Measurements from ENCODE around the gene QRFP. TPM values are rescaled to one million over a fixed set of nuclear protein-coding genes. Genes with fewer than 3 reads are reported as not detected.

Gene QRFP
- total and polyA plus RNA-seq, 2 donors (not counting 1 experiment from before 2014, with no cell fraction given), result not detected

DNA sequence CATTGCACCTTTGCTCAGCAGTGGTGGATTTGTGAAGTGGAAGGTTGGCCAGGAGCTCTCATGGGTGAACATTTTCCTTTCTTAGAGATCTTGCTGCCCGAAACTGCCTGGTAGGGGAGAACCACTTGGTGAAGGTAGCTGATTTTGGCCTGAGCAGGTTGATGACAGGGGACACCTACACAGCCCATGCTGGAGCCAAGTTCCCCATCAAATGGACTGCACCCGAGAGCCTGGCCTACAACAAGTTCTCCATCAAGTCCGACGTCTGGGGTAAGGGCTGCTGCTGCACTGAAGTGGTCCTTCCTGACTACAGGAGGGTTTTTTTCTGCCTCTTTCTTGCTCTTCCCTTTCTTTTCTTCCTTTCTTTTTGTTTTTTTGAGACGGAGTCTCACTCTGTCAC is 21.8 kb downstream of the QRFP start:
- Histone ChIP-seq H3K9me3 (ENCODE audit: control insufficient read depth, insufficient read depth, low read depth, low read length) (no peaks in the 10 kb centered on the region), H3K9ac (ENCODE audit: insufficient read depth, low read length) (no peak overlapping the region), H3K4me2 (ENCODE audit: extremely low read depth, insufficient read depth, low read length) (no peak overlapping the region), H3K4me3 (replicated peaks in 1 of 4; ENCODE audit: control extremely low read depth in 1 of 4, insufficient read depth in 1 of 4, low read depth in 3 of 4, low read length in 4 of 4) (no peak overlapping the region), H2AFZ (ENCODE audit: low read length) (no peak overlapping the region), H3K79me2 (ENCODE audit: control insufficient read depth, insufficient read depth, low read length) (peaks cover 16% of the 10 kb centered on the region), H4K20me1 (ENCODE audit: control insufficient read depth, extremely low read depth, insufficient read depth, low read length) (no peaks in the 10 kb centered on the region), H3K27me3 (ENCODE audit: control insufficient read depth, insufficient read depth, low read length) (no peaks in the 10 kb centered on the region), H3K4me1 (ENCODE audit: control insufficient read depth, extremely low read depth, insufficient read depth, low read length) (no peaks in the 10 kb centered on the region), H3K36me3 (ENCODE audit: control insufficient read depth, insufficient read depth, low read length) (peaks cover 27% of the 10 kb centered on the region), H3K27ac (ENCODE audit: insufficient read depth, low read length) (no peak overlapping the region)
- TF ChIP-seq, protein P1, sequence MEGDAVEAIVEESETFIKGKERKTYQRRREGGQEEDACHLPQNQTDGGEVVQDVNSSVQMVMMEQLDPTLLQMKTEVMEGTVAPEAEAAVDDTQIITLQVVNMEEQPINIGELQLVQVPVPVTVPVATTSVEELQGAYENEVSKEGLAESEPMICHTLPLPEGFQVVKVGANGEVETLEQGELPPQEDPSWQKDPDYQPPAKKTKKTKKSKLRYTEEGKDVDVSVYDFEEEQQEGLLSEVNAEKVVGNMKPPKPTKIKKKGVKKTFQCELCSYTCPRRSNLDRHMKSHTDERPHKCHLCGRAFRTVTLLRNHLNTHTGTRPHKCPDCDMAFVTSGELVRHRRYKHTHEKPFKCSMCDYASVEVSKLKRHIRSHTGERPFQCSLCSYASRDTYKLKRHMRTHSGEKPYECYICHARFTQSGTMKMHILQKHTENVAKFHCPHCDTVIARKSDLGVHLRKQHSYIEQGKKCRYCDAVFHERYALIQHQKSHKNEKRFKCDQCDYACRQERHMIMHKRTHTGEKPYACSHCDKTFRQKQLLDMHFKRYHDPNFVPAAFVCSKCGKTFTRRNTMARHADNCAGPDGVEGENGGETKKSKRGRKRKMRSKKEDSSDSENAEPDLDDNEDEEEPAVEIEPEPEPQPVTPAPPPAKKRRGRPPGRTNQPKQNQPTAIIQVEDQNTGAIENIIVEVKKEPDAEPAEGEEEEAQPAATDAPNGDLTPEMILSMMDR (conservative IDR thresholded peaks at IDR 0.05 in 1 of 2, IDR thresholded peaks at IDR 0.05 in 1 of 2; ENCODE audit: low read depth in 1 of 2, low read length in 2 of 2), result no peak
- no peak for TF ChIP-seq EZH2 (IDR thresholded peaks at IDR 0.05; ENCODE audit: low read length, missing control alignments)
- no peak for DNase-seq (ENCODE audit: low read depth in 2 of 2)

DNA sequence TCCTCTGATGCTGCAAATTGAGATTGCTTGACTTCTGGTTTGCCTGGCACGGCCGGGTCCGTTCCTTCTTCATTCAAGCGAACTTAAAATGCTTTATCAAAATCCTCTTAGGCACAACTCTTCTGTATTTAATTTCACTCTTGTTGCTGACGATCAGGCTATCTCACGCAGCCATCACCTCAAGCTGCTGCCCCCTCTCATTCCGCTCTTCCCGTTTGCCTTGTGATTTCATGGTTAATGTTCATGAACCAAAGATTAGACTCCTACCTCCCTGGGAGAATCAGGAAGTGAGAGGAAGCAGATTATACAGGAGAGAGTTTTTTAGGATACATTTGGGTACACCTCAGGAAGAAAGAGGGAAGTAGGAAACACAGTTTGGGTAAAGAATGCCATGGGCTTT is 22.6 kb downstream of the QRFP start:
- no peaks in the 10 kb centered on the region for H3K27me3 ChIP-seq (ENCODE audit: control insufficient read depth, insufficient read depth, low read length)
- no peak overlapping the region for H3K9ac ChIP-seq (ENCODE audit: insufficient read depth, low read length)
- no peaks in the 10 kb centered on the region for H3K9me3 ChIP-seq (ENCODE audit: control insufficient read depth, insufficient read depth, low read depth, low read length)
- H3K36me3 ChIP-seq (ENCODE audit: control insufficient read depth, insufficient read depth, low read length), result peaks cover 29% of the 10 kb centered on the region
- no peaks in the 10 kb centered on the region for H3K4me1 ChIP-seq (ENCODE audit: control insufficient read depth, extremely low read depth, insufficient read depth, low read length)
- H3K79me2 ChIP-seq (ENCODE audit: control insufficient read depth, insufficient read depth, low read length), result peaks cover 23% of the 10 kb centered on the region
- no peaks in the 10 kb centered on the region for H4K20me1 ChIP-seq (ENCODE audit: control insufficient read depth, extremely low read depth, insufficient read depth, low read length)
- H3K4me2 ChIP-seq (ENCODE audit: extremely low read depth, insufficient read depth, low read length), result no peak overlapping the region
- H3K4me3 ChIP-seq (replicated peaks in 1 of 4; ENCODE audit: control extremely low read depth in 1 of 4, insufficient read depth in 1 of 4, low read depth in 3 of 4, low read length in 4 of 4), result no peak overlapping the region
- DNase-seq (ENCODE audit: low read depth in 2 of 2), result no peak
- TF ChIP-seq, protein P1 (conservative IDR thresholded peaks at IDR 0.05 in 1 of 2, IDR thresholded peaks at IDR 0.05 in 1 of 2; ENCODE audit: low read depth in 1 of 2, low read length in 2 of 2), result no peak
- TF ChIP-seq EZH2 (IDR thresholded peaks at IDR 0.05; ENCODE audit: low read length, missing control alignments), result no peak
- no peak overlapping the region for H3K27ac ChIP-seq (ENCODE audit: insufficient read depth, low read length)
- no peak overlapping the region for H2AFZ ChIP-seq (ENCODE audit: low read length)

DNA sequence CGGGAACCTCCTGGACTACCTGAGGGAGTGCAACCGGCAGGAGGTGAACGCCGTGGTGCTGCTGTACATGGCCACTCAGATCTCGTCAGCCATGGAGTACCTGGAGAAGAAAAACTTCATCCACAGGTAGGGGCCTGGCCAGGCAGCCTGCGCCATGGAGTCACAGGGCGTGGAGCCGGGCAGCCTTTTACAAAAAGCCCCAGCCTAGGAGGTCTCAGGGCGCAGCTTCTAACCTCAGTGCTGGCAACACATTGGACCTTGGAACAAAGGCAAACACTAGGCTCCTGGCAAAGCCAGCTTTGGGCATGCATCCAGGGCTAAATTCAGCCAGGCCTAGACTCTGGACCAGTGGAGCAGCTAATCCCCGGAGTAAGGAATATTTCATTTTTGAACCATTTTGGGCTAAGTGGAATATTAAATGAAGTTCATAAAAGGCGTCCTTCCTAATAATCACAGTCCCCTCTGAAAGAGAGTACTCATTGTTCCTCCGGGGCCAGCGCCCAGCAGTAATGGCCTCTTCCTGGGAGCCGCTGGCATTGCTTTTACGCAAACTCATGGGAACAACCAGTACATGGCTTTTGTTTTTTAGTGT is 23.6 kb downstream of the QRFP start:
- H3K4me3 ChIP-seq (replicated peaks in 1 of 4; ENCODE audit: control extremely low read depth in 1 of 4, insufficient read depth in 1 of 4, low read depth in 3 of 4, low read length in 4 of 4), result no peak overlapping the region
- no peak overlapping the region for H3K4me2 ChIP-seq (ENCODE audit: extremely low read depth, insufficient read depth, low read length)
- no peak overlapping the region for H3K27ac ChIP-seq (ENCODE audit: insufficient read depth, low read length)
- H3K27me3 ChIP-seq (ENCODE audit: control insufficient read depth, insufficient read depth, low read length), result no peaks in the 10 kb centered on the region
- no peak for DNase-seq (ENCODE audit: low read depth in 2 of 2)
- no peaks in the 10 kb centered on the region for H3K4me1 ChIP-seq (ENCODE audit: control insufficient read depth, extremely low read depth, insufficient read depth, low read length)
- no peak overlapping the region for H2AFZ ChIP-seq (ENCODE audit: low read length)
- H3K9ac ChIP-seq (ENCODE audit: insufficient read depth, low read length), result no peak overlapping the region
- H3K79me2 ChIP-seq (ENCODE audit: control insufficient read depth, insufficient read depth, low read length), result peaks cover 29% of the 10 kb centered on the region
- H3K9me3 ChIP-seq (ENCODE audit: control insufficient read depth, insufficient read depth, low read depth, low read length), result no peaks in the 10 kb centered on the region
- H4K20me1 ChIP-seq (ENCODE audit: control insufficient read depth, extremely low read depth, insufficient read depth, low read length), result no peaks in the 10 kb centered on the region
- no peak for TF ChIP-seq EZH2 (IDR thresholded peaks at IDR 0.05; ENCODE audit: low read length, missing control alignments)
- TF ChIP-seq, protein P1 (conservative IDR thresholded peaks at IDR 0.05 in 1 of 2, IDR thresholded peaks at IDR 0.05 in 1 of 2; ENCODE audit: low read depth in 1 of 2, low read length in 2 of 2), result no peak
- peaks cover 29% of the 10 kb centered on the region for H3K36me3 ChIP-seq (ENCODE audit: control insufficient read depth, insufficient read depth, low read length)

Measured in fibroblast of lung (primary cell).